ENCODE measurements around the gene ACSF3.
"Not testable (repeated sequence)": the region's sequence is repeated elsewhere in the genome, so short reads cannot be mapped to it uniquely, and the experiment has no call there.

The ACSF3 gene

GRCh38 chr16:89177501-89177900, 83.8 kb downstream of the ACSF3 start:
- DNase-seq, result no peak

GRCh38 chr16:89178453-89179147, 84.9 kb downstream of the ACSF3 start:
- no peak for DNase-seq

GRCh38 chr16:89179148-89179484, 85.5 kb downstream of the ACSF3 start:
- DNase-seq, result no peak

- DNase-seq, result no peak
Observed at GRCh38 chr16:89179656-89180315, 86.1 kb downstream of the ACSF3 start.

GRCh38 chr16:89183463-89183862, 89.8 kb downstream of the ACSF3 start:
- no peak for DNase-seq

GRCh38 chr16:89183975-89184676, 90.5 kb downstream of the ACSF3 start:
- DNase-seq, result no peak

- DNase-seq, result no peak
Observed at GRCh38 chr16:89184677-89184932, 91.0 kb downstream of the ACSF3 start.

- no peak for DNase-seq
Observed at GRCh38 chr16:89184933-89185794, 91.5 kb downstream of the ACSF3 start.

GRCh38 chr16:89185887-89186592, 92.4 kb downstream of the ACSF3 start:
- not testable (repeated sequence) for DNase-seq

GRCh38 chr16:89186593-89187031, 93.0 kb downstream of the ACSF3 start:
- DNase-seq, result not testable (repeated sequence)

- no peak for DNase-seq
Observed at GRCh38 chr16:89187032-89187769, 93.5 kb downstream of the ACSF3 start.

GRCh38 chr16:89187770-89188392, 94.2 kb downstream of the ACSF3 start:
- DNase-seq, result no peak

- not testable (repeated sequence) for DNase-seq
Observed at GRCh38 chr16:89188471-89189357, 95.1 kb downstream of the ACSF3 start.

- no peak for DNase-seq
Observed at GRCh38 chr16:89189358-89190025, 95.8 kb downstream of the ACSF3 start.

GRCh38 chr16:89190150-89190958, 96.7 kb downstream of the ACSF3 start:
- DNase-seq, result no peak

GRCh38 chr16:89191033-89191900, 97.6 kb downstream of the ACSF3 start:
- DNase-seq, result no peak

GRCh38 chr16:89191901-89192185, 98.2 kb downstream of the ACSF3 start:
- DNase-seq, result no peak

Data from NCI-H1436 (cell line).